Stimulated activated naive CD4-positive, alpha-beta T cell (primary cell): ENCODE results near the gene KRTAP2-1.
"Not testable (repeated sequence)": the region's sequence is repeated elsewhere in the genome, so short reads cannot be mapped to it uniquely, and the experiment has no call there.

Source experiments
- DNase-seq, 6 experiments: peaks; one replicate each; lab custom pipeline; 2025; lab: John Stamatoyannopoulos, UW

Gene KRTAP2-1

DNA sequence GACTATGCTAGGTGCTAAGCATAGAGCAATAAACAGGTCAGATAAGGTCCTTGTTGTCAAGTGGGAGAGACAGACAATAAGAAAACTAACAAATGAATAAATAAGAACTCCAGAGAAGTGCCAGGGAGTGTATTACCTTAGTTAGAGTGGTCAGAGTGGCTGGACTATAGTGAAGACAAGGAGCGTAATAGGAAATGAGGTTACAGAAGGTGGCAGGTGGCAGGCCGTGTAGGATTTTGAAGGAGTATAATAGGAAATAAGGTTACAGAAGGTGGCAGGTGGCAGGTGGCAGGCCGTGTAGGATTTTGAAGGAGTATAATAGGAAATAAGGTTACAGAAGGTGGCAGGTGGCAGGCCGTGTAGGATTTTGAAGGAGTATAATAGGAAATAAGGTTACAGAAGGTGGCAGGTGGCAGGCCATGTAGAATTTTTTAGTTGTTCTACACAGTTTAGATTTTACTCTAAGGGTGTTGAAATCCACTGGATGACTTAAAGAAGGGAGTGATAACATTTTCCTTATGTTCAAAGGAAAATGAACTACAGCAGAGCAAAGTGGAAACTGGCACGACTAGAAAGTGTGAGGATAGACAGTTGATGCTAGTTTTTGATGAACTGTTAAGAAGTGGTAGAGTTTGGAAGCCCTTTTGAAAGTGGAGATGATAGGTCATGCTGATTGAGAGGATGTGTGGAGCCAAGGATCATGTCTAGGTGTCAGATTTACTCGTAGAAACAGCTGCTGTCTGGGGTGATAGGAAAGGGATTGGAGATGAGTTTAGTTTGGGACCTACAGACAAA is 34.6 kb downstream of the KRTAP2-1 start:
- no peak for DNase-seq

DNA sequence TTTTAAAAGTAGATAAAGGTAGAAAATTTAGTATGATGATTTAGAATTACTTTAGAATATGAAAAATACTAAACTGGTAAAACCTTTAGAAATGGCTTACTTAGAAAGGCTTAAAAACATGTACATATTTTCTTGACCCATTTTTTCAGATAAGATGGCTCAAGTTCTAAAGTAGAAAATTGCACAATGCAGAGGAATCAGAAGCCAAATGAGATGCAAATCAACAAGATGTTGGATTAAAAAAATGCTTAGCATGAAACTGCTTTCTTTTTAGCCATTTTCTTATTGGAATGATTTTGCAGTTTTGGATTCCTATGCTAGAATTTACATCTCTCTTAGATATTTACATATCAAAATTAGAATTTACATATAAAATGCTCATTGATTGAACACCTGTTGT is 36.7 kb downstream of the KRTAP2-1 start:
- no peak for DNase-seq

DNA sequence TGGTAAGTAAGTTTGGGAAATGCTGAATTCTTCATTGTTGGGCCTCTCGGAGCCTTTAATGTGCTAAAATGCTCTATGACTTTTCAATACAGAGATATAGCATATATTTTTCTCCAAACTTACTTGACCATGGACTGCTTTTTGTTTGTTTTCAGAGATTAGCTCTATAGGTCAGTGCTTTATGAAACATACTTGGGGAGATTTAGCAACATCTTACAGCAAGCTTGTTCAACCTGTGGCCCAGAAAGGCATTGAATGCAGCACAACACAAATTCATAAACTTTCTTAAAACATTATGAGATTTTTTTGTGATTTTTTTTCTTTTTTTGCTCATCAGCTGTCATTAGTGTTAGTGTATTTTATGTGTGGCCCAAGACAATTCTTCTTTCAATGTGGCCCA is 37.2 kb downstream of the KRTAP2-1 start:
- no peak for DNase-seq

DNA sequence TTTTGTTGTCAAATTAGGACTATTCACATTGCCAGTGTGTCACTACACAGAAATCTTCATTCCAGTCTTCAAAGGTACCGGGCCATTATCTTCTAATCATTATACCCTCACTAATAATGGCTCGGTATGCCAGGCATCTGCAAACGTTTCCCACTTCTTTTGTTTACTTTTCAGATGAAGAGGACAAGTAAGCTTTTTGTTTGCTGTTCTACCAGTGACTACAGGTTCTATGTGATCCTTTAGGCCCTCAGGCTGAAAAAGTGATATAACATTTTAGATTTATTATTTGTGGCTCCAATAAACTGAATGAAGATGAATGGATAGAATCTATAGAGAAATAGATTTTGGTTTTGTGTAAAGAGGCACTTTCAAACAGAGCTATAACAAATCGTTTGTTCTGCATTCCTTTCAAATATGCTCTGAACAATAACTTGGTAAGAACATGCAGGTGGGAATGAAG is 37.8 kb downstream of the KRTAP2-1 start:
- DNase-seq = no peak

DNA sequence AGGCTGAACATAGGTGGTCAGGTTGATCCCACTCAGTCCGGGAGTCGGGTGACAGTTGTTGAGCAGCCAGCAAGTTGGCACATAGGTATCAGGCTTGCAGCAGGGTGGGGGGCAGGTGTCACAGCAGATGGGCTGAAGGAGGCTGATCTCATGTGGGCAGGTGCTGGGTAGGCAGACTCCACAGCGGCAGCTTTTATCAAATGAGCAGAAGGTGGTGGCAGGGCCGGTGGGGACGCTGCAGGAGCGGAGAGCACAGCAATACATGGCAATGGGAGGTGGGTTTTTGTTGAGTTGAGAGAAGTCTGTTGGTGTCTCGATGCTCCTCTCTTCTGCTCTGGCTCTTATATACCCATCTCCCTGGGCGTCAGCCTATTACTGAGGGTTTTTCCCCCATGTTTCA is 38.3 kb downstream of the KRTAP2-1 start, which contains the start of gene KRTAP3-1:
Gene KRTAP3-1 (minus strand): TSS at position 318 of the 400 bp plus-strand sequence. CDS start 54 bp downstream, at position 264.
- DNase-seq = no peak

DNA sequence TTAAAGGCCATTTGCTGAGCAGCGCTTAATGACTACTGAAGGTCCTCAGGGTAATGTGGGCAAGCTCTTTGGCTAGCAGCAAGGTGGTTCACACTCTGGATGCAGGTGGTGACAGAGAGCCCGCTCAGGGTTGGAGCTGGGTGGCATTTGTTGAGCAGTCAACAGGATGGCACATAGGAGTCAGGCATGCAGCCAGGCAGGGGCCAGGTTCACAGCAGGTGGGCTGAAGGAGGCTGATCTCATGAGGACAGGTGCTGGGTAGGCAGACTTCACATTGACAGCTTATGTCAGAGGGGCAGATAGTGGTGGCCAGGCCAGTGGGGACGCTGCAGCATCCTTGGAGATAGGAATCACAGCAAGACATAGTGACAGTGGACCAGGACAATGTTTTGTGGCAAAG is 42.7 kb downstream of the KRTAP2-1 start:
- no peak for DNase-seq

DNA sequence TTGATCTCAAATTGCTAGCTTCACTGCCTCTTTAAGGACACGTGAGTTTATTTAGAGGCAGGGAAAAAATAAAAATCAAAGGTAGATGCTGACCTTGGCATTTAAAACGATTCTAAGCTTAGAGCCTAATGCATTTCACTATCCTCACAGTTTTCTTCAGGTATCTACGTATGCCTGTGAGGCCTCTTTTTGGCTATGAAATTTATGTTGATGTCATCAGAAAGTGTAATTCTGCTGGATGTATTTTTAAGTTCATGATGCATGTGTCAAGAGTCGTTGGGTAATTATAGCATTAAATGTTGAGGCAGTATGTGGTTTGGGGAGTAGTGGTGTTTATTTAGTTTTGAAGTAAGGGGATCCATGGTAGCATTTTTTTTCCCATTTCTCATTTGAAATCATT is 43.2 kb downstream of the KRTAP2-1 start:
- DNase-seq = no peak

DNA sequence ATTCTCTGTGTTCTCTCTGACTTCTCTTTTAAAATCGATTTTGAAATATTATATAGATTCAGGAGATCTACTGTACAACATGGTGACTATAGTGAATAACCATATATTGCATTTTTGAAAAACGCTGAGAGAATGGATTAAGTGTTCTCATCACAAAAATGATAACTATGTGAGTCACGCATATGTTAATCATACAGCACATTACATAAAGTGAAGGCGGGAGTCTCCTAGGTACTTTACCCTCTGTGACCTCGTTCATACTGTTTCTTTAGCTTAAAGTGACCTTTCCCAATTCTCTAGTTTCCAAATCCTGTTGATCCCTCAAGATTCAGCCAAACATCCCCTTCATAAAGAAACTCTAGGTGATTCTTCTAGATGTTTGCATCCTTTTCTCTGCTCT is 44.3 kb downstream of the KRTAP2-1 start:
- no peak for DNase-seq

DNA sequence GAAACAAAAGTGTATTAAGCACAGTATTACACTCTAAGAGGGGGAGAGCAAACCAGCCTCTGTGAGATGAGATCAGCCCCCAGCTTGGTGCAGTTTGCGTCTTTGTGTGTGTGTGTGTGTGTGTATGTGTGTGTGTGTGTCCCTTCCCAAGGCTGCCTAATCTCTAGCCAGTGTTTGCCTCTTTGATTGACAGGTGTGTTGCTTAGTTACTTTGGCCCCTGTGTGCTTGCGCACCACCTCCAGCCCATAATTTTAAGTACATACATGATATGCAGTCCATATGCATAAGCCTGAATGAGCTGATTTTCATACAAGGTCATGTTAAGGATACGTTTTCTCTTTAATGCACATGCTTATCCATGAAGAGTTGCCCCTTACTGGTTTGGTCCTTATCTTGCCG is 45.3 kb downstream of the KRTAP2-1 start:
- DNase-seq = no peak

DNA sequence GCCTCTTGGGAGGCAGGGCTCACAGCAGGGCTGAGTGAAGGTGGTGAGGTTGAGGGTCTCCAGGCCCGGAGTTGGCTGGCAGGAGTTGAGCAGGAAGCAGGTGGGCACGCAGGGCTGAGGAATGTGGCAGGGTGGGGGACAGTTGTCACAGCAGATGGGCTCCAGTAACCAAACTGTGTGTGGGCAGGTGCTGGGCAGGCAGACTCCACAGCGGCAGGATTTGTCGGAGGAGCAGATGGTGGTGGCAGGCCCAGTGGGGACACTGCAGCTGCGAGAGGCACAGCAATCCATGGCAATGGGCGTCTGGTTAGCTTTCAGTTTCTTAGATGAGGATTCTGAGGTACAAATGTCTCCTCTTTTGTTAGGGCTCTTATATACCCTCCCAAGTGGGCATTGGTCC is 47.6 kb downstream of the KRTAP2-1 start, which contains the start of gene KRTAP3-2:
Gene KRTAP3-2 (minus strand): TSS at position 344 of the 400 bp plus-strand sequence. CDS start 53 bp downstream, at position 291.
- DNase-seq = not testable (repeated sequence)

DNA sequence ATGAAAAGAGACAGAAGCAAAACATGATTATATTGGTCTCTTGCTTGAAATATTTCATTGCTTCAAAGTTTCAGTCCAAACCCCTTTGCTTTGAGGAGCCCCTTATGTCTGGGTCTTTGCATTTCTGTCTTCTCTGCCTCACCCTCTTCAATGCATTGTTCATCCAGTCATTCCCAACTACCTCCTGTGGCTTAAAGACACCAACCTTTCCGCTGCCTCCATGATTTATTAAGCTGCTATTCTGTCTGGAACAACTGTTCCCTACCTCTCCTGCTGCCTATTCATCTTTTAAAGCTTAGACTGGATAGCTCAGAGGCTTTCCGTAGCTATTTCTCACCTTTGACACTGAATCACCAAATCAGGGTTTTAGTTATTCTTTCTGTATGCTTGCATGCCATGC is 49.8 kb downstream of the KRTAP2-1 start:
- no peak for DNase-seq

DNA sequence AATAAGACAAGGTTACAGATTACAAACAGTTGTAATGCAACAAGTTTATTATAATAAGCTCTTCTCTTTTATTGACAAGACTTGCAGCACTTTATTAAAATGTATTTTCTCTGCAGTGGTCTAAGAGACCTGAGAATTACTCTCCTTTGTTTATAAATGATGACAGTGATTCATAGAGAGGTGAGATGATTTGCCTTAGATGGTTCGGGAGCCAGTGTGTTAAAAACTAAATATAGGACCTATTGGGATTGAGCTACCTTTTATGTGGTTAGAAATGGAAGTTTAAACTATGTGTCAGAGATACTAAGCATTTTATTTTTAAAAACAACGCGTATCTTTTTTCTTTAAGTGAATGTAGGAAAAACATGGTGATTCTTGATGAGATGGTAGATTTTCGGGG is 50.3 kb downstream of the KRTAP2-1 start:
- no peak for DNase-seq
